Measurements from ENCODE around the gene DAPK1. TPM values are rescaled to one million over a fixed set of nuclear protein-coding genes. Genes with fewer than 3 reads are reported as not detected.

Gene DAPK1
- total and polyA plus RNA-seq, 10 of the 15 experiments (the other 5 are each of a cell fraction or from before 2014, with no cell fraction given), result 8.2 to 94.7 (median 51.6) TPM

DNA sequence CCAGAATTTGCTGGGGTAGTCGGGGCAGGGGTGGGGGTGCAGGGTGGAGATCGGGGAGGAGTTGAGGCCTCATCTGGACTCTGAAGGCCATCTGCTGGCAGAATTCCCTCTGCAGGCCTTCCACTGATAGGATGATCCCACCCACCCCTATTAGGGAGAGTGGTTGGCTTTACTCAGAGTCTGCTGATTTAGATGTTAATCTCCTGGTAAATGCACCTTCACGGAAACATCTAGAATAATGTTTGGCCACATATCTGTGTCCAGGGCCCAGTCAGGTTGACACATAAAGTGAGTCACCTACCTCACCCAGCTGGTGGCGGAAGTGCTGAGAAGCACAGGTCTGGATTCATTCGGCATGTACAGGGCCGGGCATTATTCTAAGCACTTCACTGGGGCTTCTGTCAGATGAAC lies 50.0 kb downstream of the DAPK1 start:
- WGBS (ENCODE audit: insufficient coverage, insufficient replicate concordance, low lambda C conversion rate, missing lambda C conversion rate), result 62% methylated on average over 6 of the region's 6 CpGs
- Histone ChIP-seq H3K36me3 (ENCODE audit: control insufficient read depth in 2 of 2, insufficient read depth in 2 of 2, low read length in 1 of 2) (peaks cover 0 to 1% of the 10 kb centered on the region in 2 experiments; a peak in 2 of 4 replicates), H3K9ac (ENCODE audit: control insufficient read depth, insufficient read depth, low read length) (no peak overlapping the region), H3K4me3 (no peak overlapping the region), H3K27ac (ENCODE audit: control insufficient read depth, insufficient read depth) (no peak overlapping the region), H2AFZ (ENCODE audit: control insufficient read depth, low read depth, low read length) (no peak overlapping the region), H3K4me1 (ENCODE audit: control insufficient read depth, insufficient read depth, low read length) (no peaks in the 10 kb centered on the region), H4K20me1 (ENCODE audit: control insufficient read depth, insufficient read depth) (no peaks in the 10 kb centered on the region), H3K9me3 (replicated peaks; ENCODE audit: control insufficient read depth, insufficient read depth, low read length) (no peaks in the 10 kb centered on the region), H3K4me2 (ENCODE audit: control insufficient read depth, insufficient read depth) (no peak overlapping the region), H3K79me2 (ENCODE audit: control insufficient read depth, insufficient read depth, low read length) (no peaks in the 10 kb centered on the region), H3K27me3 (replicated peaks in 1 of 2; ENCODE audit: control insufficient read depth in 2 of 2, insufficient read depth in 2 of 2, low read length in 1 of 2) (no peaks in the 10 kb centered on the region)
- DNase-seq (ENCODE audit: low read depth, low spot score) (no peak), FAIRE-seq (no peak), ATAC-seq (no peak)
- intact Hi-C loops (cut with micrococcal nuclease; ENCODE audit: unreplicated experiment) (no loop called here), in situ Hi-C loops (cut with MboI) (no loop called here)
- no TSS peak for BruUV-seq (replicated peaks)
- ChIA-PET SMC1A (ENCODE audit: uncharacterized antibody, unreplicated experiment) (interaction anchor here (1.4 to 2.0 kb wide), 2 partner anchors 10 to 11 kb away, joined by 6 to 12 read pairs; no protein-coding TSS in a partner anchor), CTCF (no interaction called here), POLR2A (interaction anchor here (1.3 kb wide), 1 partner anchor 10 kb away, joined by 4 read pairs; no protein-coding TSS in a partner anchor), RAD21 (ENCODE audit: unreplicated experiment) (interaction anchor here (0.7 kb wide), 1 partner anchor 46 kb away, joined by 3 read pairs; no protein-coding TSS in a partner anchor)
- TF ChIP-seq SREBF2 (IDR thresholded peaks at IDR 0.05; ENCODE audit: low read length) (no peak), CEBPB (IDR thresholded peaks at IDR 0.05; ENCODE audit: borderline replicate concordance in 1 of 2, low read depth in 2 of 2, low read length in 2 of 2) (no peak), ZBED1 (IDR thresholded peaks at IDR 0.05; ENCODE audit: borderline replicate concordance) (no peak), POLR2A (IDR thresholded peaks at IDR 0.05; ENCODE audit: low read depth, low read length) (no peak), SIX5 (IDR thresholded peaks at IDR 0.05; ENCODE audit: low read depth, low read length, severe bottlenecking) (no peak), JUND (IDR thresholded peaks at IDR 0.05; ENCODE audit: low read depth, low read length) (no peak), NFYB (IDR thresholded peaks at IDR 0.05; ENCODE audit: insufficient read depth, low read depth, low read length) (no peak), POU2F2 (IDR thresholded peaks at IDR 0.05; ENCODE audit: borderline replicate concordance, low read depth, low read length) (no peak), FOXK2 (IDR thresholded peaks at IDR 0.05) (no peak), ASH2L (IDR thresholded peaks at IDR 0.05; ENCODE audit: borderline replicate concordance, low read depth) (no peak), CBX3 (IDR thresholded peaks at IDR 0.05; ENCODE audit: borderline replicate concordance, low read depth) (no peak), RAD21 (IDR thresholded peaks at IDR 0.05; ENCODE audit: insufficient read depth, low read depth, low read length) (no peak), CHD4 (IDR thresholded peaks at IDR 0.05) (no peak), HDAC6 (IDR thresholded peaks at IDR 0.05; ENCODE audit: unreplicated experiment) (no peak), SREBF1 (IDR thresholded peaks at IDR 0.05; ENCODE audit: low read length) (no peak), PAX5 (IDR thresholded peaks at IDR 0.05; ENCODE audit: borderline replicate concordance, low read depth, low read length) (no peak), EED (IDR thresholded peaks at IDR 0.05; ENCODE audit: low read depth) (no peak)
- TF ChIP-seq, protein P1, sequence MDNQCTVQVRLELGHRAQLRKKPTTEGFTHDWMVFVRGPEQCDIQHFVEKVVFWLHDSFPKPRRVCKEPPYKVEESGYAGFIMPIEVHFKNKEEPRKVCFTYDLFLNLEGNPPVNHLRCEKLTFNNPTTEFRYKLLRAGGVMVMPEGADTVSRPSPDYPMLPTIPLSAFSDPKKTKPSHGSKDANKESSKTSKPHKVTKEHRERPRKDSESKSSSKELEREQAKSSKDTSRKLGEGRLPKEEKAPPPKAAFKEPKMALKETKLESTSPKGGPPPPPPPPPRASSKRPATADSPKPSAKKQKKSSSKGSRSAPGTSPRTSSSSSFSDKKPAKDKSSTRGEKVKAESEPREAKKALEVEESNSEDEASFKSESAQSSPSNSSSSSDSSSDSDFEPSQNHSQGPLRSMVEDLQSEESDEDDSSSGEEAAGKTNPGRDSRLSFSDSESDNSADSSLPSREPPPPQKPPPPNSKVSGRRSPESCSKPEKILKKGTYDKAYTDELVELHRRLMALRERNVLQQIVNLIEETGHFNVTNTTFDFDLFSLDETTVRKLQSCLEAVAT (IDR thresholded peaks at IDR 0.05), result no peak
- TF ChIP-seq, protein P2, sequence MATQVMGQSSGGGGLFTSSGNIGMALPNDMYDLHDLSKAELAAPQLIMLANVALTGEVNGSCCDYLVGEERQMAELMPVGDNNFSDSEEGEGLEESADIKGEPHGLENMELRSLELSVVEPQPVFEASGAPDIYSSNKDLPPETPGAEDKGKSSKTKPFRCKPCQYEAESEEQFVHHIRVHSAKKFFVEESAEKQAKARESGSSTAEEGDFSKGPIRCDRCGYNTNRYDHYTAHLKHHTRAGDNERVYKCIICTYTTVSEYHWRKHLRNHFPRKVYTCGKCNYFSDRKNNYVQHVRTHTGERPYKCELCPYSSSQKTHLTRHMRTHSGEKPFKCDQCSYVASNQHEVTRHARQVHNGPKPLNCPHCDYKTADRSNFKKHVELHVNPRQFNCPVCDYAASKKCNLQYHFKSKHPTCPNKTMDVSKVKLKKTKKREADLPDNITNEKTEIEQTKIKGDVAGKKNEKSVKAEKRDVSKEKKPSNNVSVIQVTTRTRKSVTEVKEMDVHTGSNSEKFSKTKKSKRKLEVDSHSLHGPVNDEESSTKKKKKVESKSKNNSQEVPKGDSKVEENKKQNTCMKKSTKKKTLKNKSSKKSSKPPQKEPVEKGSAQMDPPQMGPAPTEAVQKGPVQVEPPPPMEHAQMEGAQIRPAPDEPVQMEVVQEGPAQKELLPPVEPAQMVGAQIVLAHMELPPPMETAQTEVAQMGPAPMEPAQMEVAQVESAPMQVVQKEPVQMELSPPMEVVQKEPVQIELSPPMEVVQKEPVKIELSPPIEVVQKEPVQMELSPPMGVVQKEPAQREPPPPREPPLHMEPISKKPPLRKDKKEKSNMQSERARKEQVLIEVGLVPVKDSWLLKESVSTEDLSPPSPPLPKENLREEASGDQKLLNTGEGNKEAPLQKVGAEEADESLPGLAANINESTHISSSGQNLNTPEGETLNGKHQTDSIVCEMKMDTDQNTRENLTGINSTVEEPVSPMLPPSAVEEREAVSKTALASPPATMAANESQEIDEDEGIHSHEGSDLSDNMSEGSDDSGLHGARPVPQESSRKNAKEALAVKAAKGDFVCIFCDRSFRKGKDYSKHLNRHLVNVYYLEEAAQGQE (IDR thresholded peaks at IDR 0.05; ENCODE audit: low read depth, low read length), result no peak
